ENCODE measurements around the gene MCRS1. TPM values are rescaled to one million over a fixed set of nuclear protein-coding genes. Genes with fewer than 3 reads are reported as not detected.

Gene MCRS1
- total RNA-seq, 4 donors from 2014 or later, result 35.3 to 62.5 (median 51.1) TPM

- Histone ChIP-seq H3K4me1 (peaks cover 0 to 37% (median 23%) of the 10 kb centered on the region in 3 donors), H3K4me3 (no peak overlapping the region), H3K27me3 (no peaks in the 10 kb centered on the region), H3K27ac (no peak overlapping the region), H3K36me3 (peaks cover 0 to 63% of the 10 kb centered on the region in 2 donors), H3K9me3 (no peaks in the 10 kb centered on the region)
- 70% methylated on average over 2 of the region's 8 CpGs; no CpG with 5 or more reads in 1 of the 2 donors for WGBS, 2 donors (ENCODE audit: low coverage in 1 of 2)
- no peak for ATAC-seq
- TF ChIP-seq, protein P1, sequence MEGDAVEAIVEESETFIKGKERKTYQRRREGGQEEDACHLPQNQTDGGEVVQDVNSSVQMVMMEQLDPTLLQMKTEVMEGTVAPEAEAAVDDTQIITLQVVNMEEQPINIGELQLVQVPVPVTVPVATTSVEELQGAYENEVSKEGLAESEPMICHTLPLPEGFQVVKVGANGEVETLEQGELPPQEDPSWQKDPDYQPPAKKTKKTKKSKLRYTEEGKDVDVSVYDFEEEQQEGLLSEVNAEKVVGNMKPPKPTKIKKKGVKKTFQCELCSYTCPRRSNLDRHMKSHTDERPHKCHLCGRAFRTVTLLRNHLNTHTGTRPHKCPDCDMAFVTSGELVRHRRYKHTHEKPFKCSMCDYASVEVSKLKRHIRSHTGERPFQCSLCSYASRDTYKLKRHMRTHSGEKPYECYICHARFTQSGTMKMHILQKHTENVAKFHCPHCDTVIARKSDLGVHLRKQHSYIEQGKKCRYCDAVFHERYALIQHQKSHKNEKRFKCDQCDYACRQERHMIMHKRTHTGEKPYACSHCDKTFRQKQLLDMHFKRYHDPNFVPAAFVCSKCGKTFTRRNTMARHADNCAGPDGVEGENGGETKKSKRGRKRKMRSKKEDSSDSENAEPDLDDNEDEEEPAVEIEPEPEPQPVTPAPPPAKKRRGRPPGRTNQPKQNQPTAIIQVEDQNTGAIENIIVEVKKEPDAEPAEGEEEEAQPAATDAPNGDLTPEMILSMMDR (IDR thresholded peaks at IDR 0.05), result no peak
- TF ChIP-seq POLR2A (IDR thresholded peaks at IDR 0.05) (no peak), EP300 (IDR thresholded peaks at IDR 0.05) (no peak)
These were observed 3.1 kb downstream of the MCRS1 start for GRCh38 chr12:49564686-49565405.

DNA sequence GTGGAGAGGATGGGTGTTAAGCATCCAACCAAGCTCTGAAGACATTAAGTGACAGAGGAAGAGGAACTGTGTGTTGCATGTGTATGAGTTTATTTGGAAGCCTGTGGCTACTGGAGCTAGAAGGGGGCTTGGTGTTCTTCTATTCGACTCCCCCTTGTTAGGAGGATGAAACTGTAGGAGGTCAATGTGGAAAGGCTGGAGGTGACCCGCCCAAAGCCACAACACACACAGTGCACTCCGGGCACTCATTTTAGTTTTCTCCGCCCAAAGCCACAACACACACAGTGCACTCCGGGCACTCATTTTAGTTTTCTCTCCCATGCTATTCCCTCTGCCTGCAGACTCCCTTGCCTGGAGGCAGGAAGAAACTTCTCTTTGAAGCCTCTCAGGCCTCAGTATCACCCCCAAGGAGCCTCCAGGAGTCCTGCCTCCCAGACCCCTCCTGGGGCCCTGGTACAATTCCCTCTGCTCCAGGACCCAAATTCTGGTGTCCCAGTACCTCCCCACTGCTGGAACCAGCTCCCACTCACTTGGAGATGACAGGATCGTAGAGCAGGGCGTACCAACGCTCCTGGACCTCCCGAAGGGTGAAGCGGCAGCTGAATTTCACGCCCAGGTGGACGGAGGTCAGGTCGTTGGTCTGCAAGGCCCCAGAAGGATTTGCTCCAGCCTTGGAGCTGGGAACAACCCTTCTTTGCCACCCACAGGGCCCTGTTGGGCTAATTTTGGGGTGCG lies 3.8 kb downstream of the MCRS1 start:
- Histone ChIP-seq H3K4me3 (no peak overlapping the region), H3K27me3 (no peaks in the 10 kb centered on the region), H3K27ac (no peak overlapping the region), H3K9me3 (no peaks in the 10 kb centered on the region), H3K4me1 (peaks cover 0 to 30% (median 18%) of the 10 kb centered on the region in 3 donors), H3K36me3 (peaks cover 0 to 70% of the 10 kb centered on the region in 2 donors)
- ATAC-seq, result no peak
- no peak for TF ChIP-seq POLR2A (IDR thresholded peaks at IDR 0.05)
- 59 to 91% methylated on average over 3 to 5 of the region's 14 CpGs for WGBS, 2 donors (ENCODE audit: low coverage in 1 of 2)

DNA sequence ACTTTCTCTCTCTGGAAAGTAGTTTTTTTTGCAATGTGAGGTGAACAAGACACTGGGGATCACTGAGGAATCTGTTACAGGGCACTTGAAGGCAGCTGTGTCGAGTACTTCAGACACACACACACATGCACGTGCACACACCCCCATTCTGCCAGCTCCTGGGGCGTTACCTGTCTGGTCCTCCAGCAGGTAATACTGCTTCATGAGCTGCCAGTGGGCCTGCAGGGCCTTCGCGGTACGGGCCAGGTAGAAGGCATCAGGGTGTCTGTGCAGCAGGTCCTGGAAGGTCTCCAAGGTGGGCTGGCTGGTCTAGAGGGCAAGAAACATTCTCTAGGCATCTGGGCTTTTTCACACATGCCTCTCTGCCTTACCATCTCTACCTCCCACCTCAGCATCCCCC lies 5.1 kb downstream of the MCRS1 start:
- no peak overlapping the region for H3K4me3 ChIP-seq
- 86% methylated on average over 6 of the region's 6 CpGs; no CpG with 5 or more reads in 1 of the 2 donors for WGBS, 2 donors (ENCODE audit: low coverage in 1 of 2)
- no peak overlapping the region for H3K27ac ChIP-seq
- peaks cover 0 to 83% of the 10 kb centered on the region in 2 donors for H3K36me3 ChIP-seq
- no peaks in the 10 kb centered on the region for H3K9me3 ChIP-seq
- H3K4me1 ChIP-seq, result peaks cover 0 to 22% (median 14%) of the 10 kb centered on the region in 3 donors
- no peak for ATAC-seq
- H3K27me3 ChIP-seq, result no peaks in the 10 kb centered on the region
- TF ChIP-seq POLR2A (IDR thresholded peaks at IDR 0.05), result no peak
- no peak for TF ChIP-seq POLR2AphosphoS5 (IDR thresholded peaks at IDR 0.05)
- TF ChIP-seq EP300 (IDR thresholded peaks at IDR 0.05), result no peak
- TF ChIP-seq, protein P1 (IDR thresholded peaks at IDR 0.05), result no peak

- no peak for TF ChIP-seq POLR2AphosphoS5 (IDR thresholded peaks at IDR 0.05)
- no peak for TF ChIP-seq POLR2A (IDR thresholded peaks at IDR 0.05)
- TF ChIP-seq, protein P1 (IDR thresholded peaks at IDR 0.05), result no peak
- TF ChIP-seq EP300 (IDR thresholded peaks at IDR 0.05), result no peak
- Histone ChIP-seq H3K4me3 (no peak overlapping the region), H3K9me3 (no peaks in the 10 kb centered on the region), H3K4me1 (peaks cover 0 to 20% (median 14%) of the 10 kb centered on the region in 3 donors), H3K27me3 (no peaks in the 10 kb centered on the region), H3K27ac (no peak overlapping the region), H3K36me3 (peaks cover 0 to 89% of the 10 kb centered on the region in 2 donors)
- WGBS, 2 donors (ENCODE audit: low coverage in 1 of 2), result 50 to 65% methylated on average over 3 to 6 of the region's 6 CpGs
- ATAC-seq, result no peak
These were observed 5.7 kb downstream of the MCRS1 start for GRCh38 chr12:49562233-49562632.

DNA sequence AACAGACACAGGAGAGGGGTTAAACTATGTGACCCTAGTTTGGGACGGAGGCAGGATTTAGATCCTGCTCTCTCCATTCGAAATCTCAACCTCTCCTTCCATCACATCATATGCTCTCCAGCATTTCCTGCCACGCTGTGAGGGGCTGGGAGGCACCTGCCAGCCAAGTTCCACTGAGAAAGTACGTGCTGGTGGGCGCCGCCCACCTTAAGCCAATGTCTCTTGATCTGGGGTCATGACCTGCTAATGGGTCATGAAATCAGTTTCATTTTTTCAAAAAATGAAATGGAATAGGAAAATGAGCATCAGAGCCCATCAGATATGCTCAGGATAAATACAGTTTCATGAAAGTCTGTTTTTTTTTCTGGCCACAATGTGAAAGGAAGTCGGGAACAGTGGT lies 7.2 kb downstream of the MCRS1 start:
- no peak for ATAC-seq
- Histone ChIP-seq H3K27me3 (no peaks in the 10 kb centered on the region), H3K36me3 (peaks cover 0 to 100% of the 10 kb centered on the region in 2 donors), H3K4me3 (no peak overlapping the region), H3K9me3 (no peaks in the 10 kb centered on the region), H3K27ac (no peak overlapping the region), H3K4me1 (peaks cover 0 to 5% (median 0%) of the 10 kb centered on the region in 3 donors)
- TF ChIP-seq, protein P1 (IDR thresholded peaks at IDR 0.05), result no peak
- TF ChIP-seq EP300 (IDR thresholded peaks at IDR 0.05), result no peak
- no peak for TF ChIP-seq POLR2A (IDR thresholded peaks at IDR 0.05)
- 74 to 79% methylated on average over 2 to 6 of the region's 7 CpGs for WGBS, 2 donors (ENCODE audit: low coverage in 1 of 2)

Data from gastroesophageal sphincter (tissue), 4 donors.